Osteocyte (in vitro differentiated cells): Measurements from ENCODE around the gene MOB3B. TPM values are rescaled to one million over a fixed set of nuclear protein-coding genes. Genes with fewer than 3 reads are reported as not detected.

Source experiments
- DNase-seq: peaks from one replicate; pipeline ENCODE4 v3.0.0; 2021; ENCODE audit warnings: mixed read lengths; ENCODE audit not compliant: unreplicated experiment; ENCODE audit errors: extremely low spot score
- H3K27ac Mint-ChIP-seq: one replicate; pipeline ENCODE4 v1.8.0; 2021; ENCODE audit warnings: mild to moderate bottlenecking, mixed read lengths; ENCODE audit not compliant: unreplicated experiment
- H3K27me3 Mint-ChIP-seq: one replicate; pipeline ENCODE4 v1.8.0; 2021; ENCODE audit warnings: mixed read lengths; ENCODE audit not compliant: unreplicated experiment
- H3K36me3 Mint-ChIP-seq: one replicate; pipeline ENCODE4 v1.8.0; 2021; ENCODE audit warnings: mixed read lengths; ENCODE audit not compliant: unreplicated experiment
- H3K4me1 Mint-ChIP-seq: one replicate; pipeline ENCODE4 v1.8.0; 2021; ENCODE audit warnings: mixed read lengths; ENCODE audit not compliant: unreplicated experiment
- H3K4me3 Mint-ChIP-seq: one replicate; pipeline ENCODE4 v1.8.0; 2021; ENCODE audit warnings: mild to moderate bottlenecking, moderate library complexity, mixed read lengths; ENCODE audit not compliant: unreplicated experiment
- H3K9me3 Mint-ChIP-seq: one replicate; pipeline ENCODE4 v1.8.0; 2021; ENCODE audit warnings: mixed read lengths; ENCODE audit not compliant: unreplicated experiment
- CTCF ChIP-seq: fragments of 200-600 bp; sonication (generic); IDR thresholded peaks from 2 replicates; pipeline ENCODE4 v1.5.0; 2021; ENCODE audit warnings: antibody characterized with exemption, mild to moderate bottlenecking, moderate library complexity
- total RNA-seq: library from RNA; stranded (reverse); gene quantifications from 2 replicates; pipeline ENCODE4 v1.2.1, GENCODE V29; 2021

MOB3B gene
- total RNA-seq, 1 donor from 2014 or later = 7.6 TPM

GRCh38 chr9:27489087-27489876, 40.3 kb downstream of the MOB3B start:
- DNase-seq = no peak
- Mint-ChIP-seq H3K36me3 (peaks cover 5% of the 10 kb centered on the region), H3K4me1 (peaks cover 7% of the 10 kb centered on the region), H3K27me3 (peaks cover 14% of the 10 kb centered on the region), H3K9me3 (no peaks in the 10 kb centered on the region), H3K4me3 (no peak overlapping the region), H3K27ac (no peak overlapping the region)
- TF ChIP-seq CTCF = no peak

- H3K27me3 Mint-ChIP-seq = peaks cover 14% of the 10 kb centered on the region
- peaks cover 7% of the 10 kb centered on the region for H3K4me1 Mint-ChIP-seq
- H3K27ac Mint-ChIP-seq = no peak overlapping the region
- peaks cover 4% of the 10 kb centered on the region for H3K36me3 Mint-ChIP-seq
- H3K4me3 Mint-ChIP-seq = no peak overlapping the region
- H3K9me3 Mint-ChIP-seq = no peaks in the 10 kb centered on the region
- no peak for DNase-seq
- no peak for TF ChIP-seq CTCF
Observed at GRCh38 chr9:27487927-27488326, 41.7 kb downstream of the MOB3B start.

- peaks cover 14% of the 10 kb centered on the region for H3K27me3 Mint-ChIP-seq
- TF ChIP-seq CTCF = no peak
- H3K4me3 Mint-ChIP-seq = no peak overlapping the region
- H3K9me3 Mint-ChIP-seq = no peaks in the 10 kb centered on the region
- H3K36me3 Mint-ChIP-seq = peaks cover 4% of the 10 kb centered on the region
- peaks cover 7% of the 10 kb centered on the region for H3K4me1 Mint-ChIP-seq
- DNase-seq = no peak
- no peak overlapping the region for H3K27ac Mint-ChIP-seq
Observed at GRCh38 chr9:27487128-27487640, 42.4 kb downstream of the MOB3B start.

- no peaks in the 10 kb centered on the region for H3K9me3 Mint-ChIP-seq
- peaks cover 4% of the 10 kb centered on the region for H3K36me3 Mint-ChIP-seq
- H3K4me1 Mint-ChIP-seq = no peaks in the 10 kb centered on the region
- peaks cover 8% of the 10 kb centered on the region for H3K27me3 Mint-ChIP-seq
- DNase-seq = no peak
- no peak for TF ChIP-seq CTCF
- no peak overlapping the region for H3K27ac Mint-ChIP-seq
- no peak overlapping the region for H3K4me3 Mint-ChIP-seq
Observed at GRCh38 chr9:27485158-27485557, 44.5 kb downstream of the MOB3B start.

GRCh38 chr9:27483576-27483975, 46.0 kb downstream of the MOB3B start:
- Mint-ChIP-seq H3K4me1 (no peaks in the 10 kb centered on the region), H3K9me3 (peaks cover under 1% of the 10 kb centered on the region), H3K36me3 (peaks cover 5% of the 10 kb centered on the region), H3K27me3 (peaks cover 6% of the 10 kb centered on the region), H3K4me3 (no peak overlapping the region), H3K27ac (no peak overlapping the region)
- TF ChIP-seq CTCF = no peak
- DNase-seq = no peak
